ENCODE results near the gene PRKCH.

PRKCH gene

GRCh38 chr14:61553730-61554641, 232.6 kb downstream of the PRKCH start:
- DNase-seq (ENCODE audit: low read depth), result no peak

- no peak for DNase-seq (ENCODE audit: low read depth)
Observed at GRCh38 chr14:61555056-61555838, 233.9 kb downstream of the PRKCH start.

DNA sequence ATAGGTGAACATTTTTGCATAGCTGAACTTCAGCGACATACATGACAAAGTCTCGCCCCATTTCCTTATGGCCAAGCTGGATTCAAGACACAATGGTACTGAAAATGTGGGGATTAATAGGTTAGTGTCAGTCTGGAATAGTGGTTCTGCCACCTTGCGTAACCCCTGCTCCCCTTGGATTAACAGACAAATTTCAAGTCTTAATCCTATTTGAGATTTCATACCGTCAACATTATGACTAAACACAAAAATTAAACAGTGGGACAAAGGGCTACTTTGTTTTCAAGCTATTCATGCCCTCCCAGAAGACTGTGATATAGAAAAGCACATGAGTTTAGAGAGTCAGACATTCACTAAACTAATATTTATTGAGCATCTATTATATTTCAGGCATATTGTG, 235.1 kb downstream of the PRKCH start:
- no peak for DNase-seq (ENCODE audit: low read depth)

- no peak for DNase-seq (ENCODE audit: low read depth)
Observed at GRCh38 chr14:61557262-61557661, 235.9 kb downstream of the PRKCH start.

DNA sequence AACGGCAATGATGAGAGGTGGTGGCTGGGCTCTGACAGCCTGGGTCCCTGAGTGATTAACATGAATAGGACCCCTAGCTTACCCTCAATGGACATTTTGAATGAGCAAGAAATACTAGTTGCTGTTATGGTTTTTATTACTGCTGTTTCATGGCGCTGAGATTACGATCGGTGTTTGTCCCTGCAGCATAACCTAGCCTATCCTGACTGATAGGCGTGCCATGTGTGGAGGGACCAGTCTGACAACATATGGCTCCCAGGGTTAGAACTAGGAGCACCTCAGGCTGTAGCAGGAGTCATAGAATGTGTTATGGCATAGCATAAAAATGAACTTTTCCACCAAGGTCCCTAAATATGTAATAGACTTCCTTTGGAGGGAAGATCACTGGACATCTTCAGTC, 236.5 kb downstream of the PRKCH start:
- no peak for DNase-seq (ENCODE audit: low read depth)

DNA sequence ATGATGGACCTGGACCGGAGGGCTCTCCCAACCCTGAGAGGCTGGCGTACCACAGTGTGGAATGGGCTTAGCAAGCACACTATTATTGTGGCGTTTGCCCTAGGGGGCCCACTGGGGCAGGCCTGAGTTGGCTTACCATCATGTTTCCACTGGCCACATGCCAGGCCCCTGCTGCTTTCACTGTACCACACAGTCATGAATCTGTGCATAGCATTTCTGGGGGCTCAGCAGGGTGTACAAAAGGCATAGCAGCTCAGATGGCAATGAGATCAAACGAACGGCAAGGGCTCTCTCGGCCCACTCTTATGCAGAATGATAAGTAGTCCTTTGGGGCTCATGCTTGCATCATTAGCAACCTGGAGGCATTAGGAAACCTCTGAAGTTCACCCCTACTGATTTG, 236.9 kb downstream of the PRKCH start:
- no peak for DNase-seq (ENCODE audit: low read depth)

- no peak for DNase-seq (ENCODE audit: low read depth)
Observed at GRCh38 chr14:61559641-61560201, 238.3 kb downstream of the PRKCH start.

- DNase-seq (ENCODE audit: low read depth), result no peak
Observed at GRCh38 chr14:61560323-61560722, 238.9 kb downstream of the PRKCH start.

DNA sequence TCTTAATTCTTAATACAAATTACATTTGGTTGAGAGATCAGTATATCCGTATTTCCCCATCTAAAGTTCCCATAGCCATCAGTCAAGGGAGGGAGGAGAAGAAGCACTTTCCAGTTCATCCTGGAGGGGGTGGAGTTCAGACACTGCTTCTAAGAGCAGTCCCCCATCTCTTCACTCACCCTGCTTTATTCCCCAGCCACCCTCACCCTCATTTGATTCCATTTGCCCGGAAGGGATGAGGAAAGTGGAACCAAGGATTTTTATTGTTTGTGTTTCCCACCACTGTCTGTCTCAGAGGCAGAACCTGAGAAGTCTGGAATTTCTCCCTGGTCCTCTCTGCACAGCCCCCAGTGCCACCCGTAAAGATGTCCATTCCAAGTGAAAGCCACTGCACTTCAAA, 239.7 kb downstream of the PRKCH start:
- no peak for DNase-seq (ENCODE audit: low read depth)

DNA sequence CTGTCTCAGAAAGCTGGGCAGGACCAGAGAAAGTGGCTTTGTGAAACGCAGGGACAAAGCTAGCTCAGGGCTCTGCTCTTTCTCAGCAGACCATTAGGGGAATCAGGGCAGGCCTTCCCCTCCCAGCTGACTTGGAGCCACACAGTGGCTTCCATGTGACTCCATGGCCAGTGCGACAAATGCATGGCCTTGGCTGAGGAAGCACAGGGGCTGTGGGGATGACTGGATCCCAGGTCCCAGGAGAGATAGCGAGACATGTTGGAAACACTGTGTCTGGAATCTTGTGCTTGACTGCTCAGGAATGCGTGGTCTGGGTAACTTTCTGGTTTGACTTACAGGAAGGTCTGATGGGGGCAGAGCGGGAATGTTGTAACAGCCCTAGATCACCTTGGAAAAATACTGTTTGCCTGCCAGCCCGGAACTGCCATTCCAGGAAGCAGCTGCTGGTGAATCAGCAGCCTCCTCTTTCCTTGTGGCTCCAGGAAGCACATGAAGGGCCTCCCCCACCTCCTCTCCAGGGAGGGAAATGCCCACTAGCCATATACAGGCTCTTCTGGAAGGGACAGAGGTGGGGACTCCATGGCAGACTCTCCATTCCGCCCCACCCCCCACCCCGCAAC, 240.4 kb downstream of the PRKCH start:
- DNase-seq (ENCODE audit: low read depth), result no peak

- DNase-seq (ENCODE audit: low read depth), result no peak
Observed at GRCh38 chr14:61562321-61563161, 241.2 kb downstream of the PRKCH start.

DNA sequence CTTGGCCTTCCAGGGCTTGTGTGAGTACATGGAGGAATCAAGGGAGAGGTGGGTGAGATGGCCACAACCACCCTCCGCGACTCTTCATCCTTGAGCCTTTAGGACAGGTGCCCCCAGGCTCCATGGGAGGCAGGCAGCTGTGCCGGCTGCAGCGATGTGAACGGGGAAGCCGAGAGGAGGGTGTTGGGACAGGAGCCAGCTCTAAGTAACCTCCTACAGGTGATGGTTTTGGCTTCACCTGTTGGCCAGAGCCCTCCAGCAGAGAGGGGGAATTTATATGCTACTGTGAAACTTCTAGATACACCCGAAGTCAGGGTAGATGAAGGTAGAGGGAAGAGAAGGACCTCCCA, 241.8 kb downstream of the PRKCH start:
- DNase-seq (ENCODE audit: low read depth), result no peak

- DNase-seq (ENCODE audit: low read depth), result no peak
Observed at GRCh38 chr14:61563880-61564617, 242.7 kb downstream of the PRKCH start.

- no peak for DNase-seq (ENCODE audit: low read depth)
Observed at GRCh38 chr14:61564618-61565091, 243.3 kb downstream of the PRKCH start.

GRCh38 chr14:61565181-61565580, 243.8 kb downstream of the PRKCH start:
- no peak for DNase-seq (ENCODE audit: low read depth)

GRCh38 chr14:61565836-61566536, 244.6 kb downstream of the PRKCH start:
- DNase-seq (ENCODE audit: low read depth), result no peak

DNA sequence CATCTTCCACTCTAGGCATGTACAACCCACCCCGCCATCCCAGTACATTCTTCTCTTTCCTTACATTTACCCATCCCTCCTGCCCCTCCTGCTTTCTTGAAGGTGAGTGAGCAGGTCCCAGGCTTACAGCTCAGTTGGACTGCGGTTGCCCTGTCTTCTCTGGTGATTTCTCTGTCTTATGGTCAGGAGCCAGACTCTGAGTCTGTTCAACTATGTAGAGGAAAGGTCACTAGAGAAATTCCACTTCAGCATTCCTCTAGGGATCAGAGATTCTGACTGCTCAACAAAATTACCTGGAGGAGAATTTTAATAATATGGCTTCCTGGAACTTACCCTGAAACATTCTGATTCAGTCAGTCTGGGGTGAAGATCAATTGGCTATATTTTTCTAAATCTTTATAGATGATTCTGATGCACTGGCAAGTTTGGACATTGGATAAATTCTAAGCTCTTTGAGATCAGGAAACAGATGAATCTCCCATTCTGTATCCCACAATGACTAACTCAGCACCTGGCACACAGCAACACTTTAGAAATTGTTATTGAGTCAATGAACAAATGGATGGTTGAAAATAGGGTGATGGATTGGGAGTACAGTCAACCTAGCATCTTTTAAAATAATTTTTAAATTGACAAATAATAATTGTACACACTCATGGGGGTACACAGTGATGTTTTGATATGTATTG, 245.3 kb downstream of the PRKCH start:
- no peak for DNase-seq (ENCODE audit: low read depth)

DNA sequence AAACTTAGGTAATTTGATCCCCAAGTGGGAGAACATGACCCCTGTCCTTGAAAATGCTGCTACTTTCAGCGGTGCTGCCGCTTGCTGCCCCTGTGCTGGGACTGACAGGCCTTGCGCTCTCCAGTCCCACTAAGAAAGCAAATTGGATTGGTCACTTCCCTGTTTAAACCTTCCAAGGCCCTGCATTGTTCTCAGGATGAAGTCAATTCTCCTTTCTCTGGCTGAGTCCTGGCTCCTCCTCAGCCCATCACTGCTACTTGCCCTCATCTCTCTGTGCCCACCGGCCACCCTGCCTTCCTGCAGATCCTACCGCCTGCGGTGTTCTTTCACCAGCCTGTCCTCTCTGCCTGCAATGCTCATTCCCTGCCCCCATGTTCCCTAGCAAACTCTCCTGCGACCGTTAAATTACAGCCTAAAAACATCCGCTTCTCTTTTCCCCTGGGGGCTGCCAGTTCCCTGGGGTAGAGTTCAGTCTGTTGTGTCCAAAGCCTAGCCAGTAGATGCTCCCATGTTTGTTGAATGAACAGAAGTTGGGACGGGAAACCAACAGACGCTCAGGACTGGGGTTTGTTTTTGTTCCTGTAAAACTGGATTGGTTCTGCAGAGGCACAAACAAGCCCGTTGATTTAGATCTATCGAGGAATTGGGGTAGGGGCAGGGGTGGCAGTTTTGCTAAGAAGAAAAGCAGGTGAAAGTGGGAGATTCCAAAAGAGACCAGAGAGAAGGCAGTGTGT, 246.6 kb downstream of the PRKCH start:
- DNase-seq (ENCODE audit: low read depth), result no peak

GRCh38 chr14:61568572-61569011, 247.2 kb downstream of the PRKCH start:
- DNase-seq (ENCODE audit: low read depth), result peak; percentile 56
